A549 (cell line): ENCODE measurements around the gene APBA1.

Experiments
- CTCF ChIP-seq: fragments of >200 bp; sonication (Bioruptor Twin); formaldehyde crosslinking; IDR thresholded peaks from 3 replicates; pipeline ENCODE4 v1.5.1; 2016
- EHMT2 ChIP-seq: fragments of 200-600 bp; sonication (generic); IDR thresholded peaks from 2 replicates; pipeline ENCODE4 v1.6.1; 2016; ENCODE audit warnings: antibody characterized with exemption, low read depth, mild to moderate bottlenecking, moderate library complexity
- HOXA7 ChIP-seq: fragments of 250-450 bp; sonication (Bioruptor Pico); IDR thresholded peaks from 2 replicates; pipeline ENCODE4 v1.5.0; 2020; ENCODE audit warnings: mild to moderate bottlenecking, moderate library complexity
- JUNB ChIP-seq: fragments of >200 bp; sonication (Bioruptor Twin); formaldehyde crosslinking; IDR thresholded peaks from 2 replicates; pipeline ENCODE4 v1.6.1; 2016
- POLR2A ChIP-seq: IDR thresholded peaks from 2 replicates; pipeline ENCODE4 v1.6.1; 2012; ENCODE audit warnings: mild to moderate bottlenecking, low read length
- RARB ChIP-seq: fragments of 250-450 bp; sonication (Bioruptor Pico); IDR thresholded peaks from 2 replicates; pipeline ENCODE4 v1.8.0; 2021; ENCODE audit warnings: mild to moderate bottlenecking, moderate library complexity
- SMC3 ChIP-seq: fragments of >200 bp; sonication (Bioruptor Twin); formaldehyde crosslinking; IDR thresholded peaks from 3 replicates; pipeline ENCODE4 v1.6.1; 2018; ENCODE audit warnings: inconsistent platforms
- TP53 ChIP-seq: fragments of 250-450 bp; sonication (Bioruptor Pico); IDR thresholded peaks from 2 replicates; pipeline ENCODE4 v1.5.0; 2021; ENCODE audit warnings: mild to moderate bottlenecking, moderate library complexity
- TF ChIP-seq, protein P1 (sequence below): fragments of 150-350 bp; IDR thresholded peaks from 2 replicates; pipeline ENCODE4 v1.6.1; 2014; ENCODE audit warnings: low read depth, mild to moderate bottlenecking, low read length
- TF ChIP-seq, protein P2 (sequence below): fragments of 200-600 bp; sonication (generic); IDR thresholded peaks from 2 replicates; pipeline ENCODE4 v1.6.1; 2016; ENCODE audit warnings: antibody characterized with exemption, mild to moderate bottlenecking, moderate library complexity

- TF ChIP-seq CTCF (no peak), HOXA7 (CRISPR knock-in tag) (no peak), POLR2A (no peak), JUNB (no peak), RARB (CRISPR knock-in tag) (no peak), SMC3 (no peak), EHMT2 (no peak), TP53 (CRISPR knock-in tag) (no peak)
- TF ChIP-seq, protein P1, sequence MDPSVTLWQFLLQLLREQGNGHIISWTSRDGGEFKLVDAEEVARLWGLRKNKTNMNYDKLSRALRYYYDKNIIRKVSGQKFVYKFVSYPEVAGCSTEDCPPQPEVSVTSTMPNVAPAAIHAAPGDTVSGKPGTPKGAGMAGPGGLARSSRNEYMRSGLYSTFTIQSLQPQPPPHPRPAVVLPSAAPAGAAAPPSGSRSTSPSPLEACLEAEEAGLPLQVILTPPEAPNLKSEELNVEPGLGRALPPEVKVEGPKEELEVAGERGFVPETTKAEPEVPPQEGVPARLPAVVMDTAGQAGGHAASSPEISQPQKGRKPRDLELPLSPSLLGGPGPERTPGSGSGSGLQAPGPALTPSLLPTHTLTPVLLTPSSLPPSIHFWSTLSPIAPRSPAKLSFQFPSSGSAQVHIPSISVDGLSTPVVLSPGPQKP = no peak
- TF ChIP-seq, protein P2, sequence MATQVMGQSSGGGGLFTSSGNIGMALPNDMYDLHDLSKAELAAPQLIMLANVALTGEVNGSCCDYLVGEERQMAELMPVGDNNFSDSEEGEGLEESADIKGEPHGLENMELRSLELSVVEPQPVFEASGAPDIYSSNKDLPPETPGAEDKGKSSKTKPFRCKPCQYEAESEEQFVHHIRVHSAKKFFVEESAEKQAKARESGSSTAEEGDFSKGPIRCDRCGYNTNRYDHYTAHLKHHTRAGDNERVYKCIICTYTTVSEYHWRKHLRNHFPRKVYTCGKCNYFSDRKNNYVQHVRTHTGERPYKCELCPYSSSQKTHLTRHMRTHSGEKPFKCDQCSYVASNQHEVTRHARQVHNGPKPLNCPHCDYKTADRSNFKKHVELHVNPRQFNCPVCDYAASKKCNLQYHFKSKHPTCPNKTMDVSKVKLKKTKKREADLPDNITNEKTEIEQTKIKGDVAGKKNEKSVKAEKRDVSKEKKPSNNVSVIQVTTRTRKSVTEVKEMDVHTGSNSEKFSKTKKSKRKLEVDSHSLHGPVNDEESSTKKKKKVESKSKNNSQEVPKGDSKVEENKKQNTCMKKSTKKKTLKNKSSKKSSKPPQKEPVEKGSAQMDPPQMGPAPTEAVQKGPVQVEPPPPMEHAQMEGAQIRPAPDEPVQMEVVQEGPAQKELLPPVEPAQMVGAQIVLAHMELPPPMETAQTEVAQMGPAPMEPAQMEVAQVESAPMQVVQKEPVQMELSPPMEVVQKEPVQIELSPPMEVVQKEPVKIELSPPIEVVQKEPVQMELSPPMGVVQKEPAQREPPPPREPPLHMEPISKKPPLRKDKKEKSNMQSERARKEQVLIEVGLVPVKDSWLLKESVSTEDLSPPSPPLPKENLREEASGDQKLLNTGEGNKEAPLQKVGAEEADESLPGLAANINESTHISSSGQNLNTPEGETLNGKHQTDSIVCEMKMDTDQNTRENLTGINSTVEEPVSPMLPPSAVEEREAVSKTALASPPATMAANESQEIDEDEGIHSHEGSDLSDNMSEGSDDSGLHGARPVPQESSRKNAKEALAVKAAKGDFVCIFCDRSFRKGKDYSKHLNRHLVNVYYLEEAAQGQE = no peak
These were observed 201.8 kb downstream of the APBA1 start for GRCh38 chr9:69470186-69470977.
